AG10803 (cell line): ENCODE results near the gene LCE3D.
"Not testable (repeated sequence)": the region's sequence is repeated elsewhere in the genome, so short reads cannot be mapped to it uniquely, and the experiment has no call there.

Source experiments
- DNase-seq: peaks from one replicate; pipeline ENCODE4 v3.0.0; 2010; ENCODE audit warnings: low read depth
- H3K4me3 ChIP-seq: 2 replicates; pipeline ENCODE4 v1.5.1; 2011; ENCODE audit warnings: mild to moderate bottlenecking, low read length, control low read depth
- TF ChIP-seq, protein P1 (sequence below): conservative IDR thresholded peaks from 2 replicates; pipeline ENCODE4 v1.5.1; 2011; ENCODE audit warnings: mild to moderate bottlenecking, low read length, control low read depth, inconsistent platforms

Gene LCE3D

DNA sequence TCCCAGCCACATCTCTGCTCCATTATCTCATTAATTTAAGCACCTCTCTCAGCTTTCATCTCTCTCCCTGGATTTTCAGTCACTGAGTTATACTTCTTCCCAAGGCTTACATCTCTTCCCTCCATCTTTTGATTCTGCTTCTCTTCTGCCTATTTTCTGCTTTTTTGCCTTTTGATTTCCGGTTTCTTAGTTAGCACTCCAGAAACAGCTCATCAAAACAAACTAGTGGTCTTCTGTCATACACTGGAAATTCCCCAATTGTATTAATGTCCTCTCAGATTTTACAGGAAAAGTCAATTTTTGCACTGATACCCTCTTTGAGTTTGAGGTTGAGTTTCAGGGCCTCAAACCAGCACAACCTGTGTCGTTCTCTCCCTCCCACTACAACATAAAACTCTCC, 15.2 kb downstream of the LCE3D start:
- no peak for DNase-seq
- TF ChIP-seq, protein P1, sequence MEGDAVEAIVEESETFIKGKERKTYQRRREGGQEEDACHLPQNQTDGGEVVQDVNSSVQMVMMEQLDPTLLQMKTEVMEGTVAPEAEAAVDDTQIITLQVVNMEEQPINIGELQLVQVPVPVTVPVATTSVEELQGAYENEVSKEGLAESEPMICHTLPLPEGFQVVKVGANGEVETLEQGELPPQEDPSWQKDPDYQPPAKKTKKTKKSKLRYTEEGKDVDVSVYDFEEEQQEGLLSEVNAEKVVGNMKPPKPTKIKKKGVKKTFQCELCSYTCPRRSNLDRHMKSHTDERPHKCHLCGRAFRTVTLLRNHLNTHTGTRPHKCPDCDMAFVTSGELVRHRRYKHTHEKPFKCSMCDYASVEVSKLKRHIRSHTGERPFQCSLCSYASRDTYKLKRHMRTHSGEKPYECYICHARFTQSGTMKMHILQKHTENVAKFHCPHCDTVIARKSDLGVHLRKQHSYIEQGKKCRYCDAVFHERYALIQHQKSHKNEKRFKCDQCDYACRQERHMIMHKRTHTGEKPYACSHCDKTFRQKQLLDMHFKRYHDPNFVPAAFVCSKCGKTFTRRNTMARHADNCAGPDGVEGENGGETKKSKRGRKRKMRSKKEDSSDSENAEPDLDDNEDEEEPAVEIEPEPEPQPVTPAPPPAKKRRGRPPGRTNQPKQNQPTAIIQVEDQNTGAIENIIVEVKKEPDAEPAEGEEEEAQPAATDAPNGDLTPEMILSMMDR: no peak
- no peak overlapping the region for H3K4me3 ChIP-seq

DNA sequence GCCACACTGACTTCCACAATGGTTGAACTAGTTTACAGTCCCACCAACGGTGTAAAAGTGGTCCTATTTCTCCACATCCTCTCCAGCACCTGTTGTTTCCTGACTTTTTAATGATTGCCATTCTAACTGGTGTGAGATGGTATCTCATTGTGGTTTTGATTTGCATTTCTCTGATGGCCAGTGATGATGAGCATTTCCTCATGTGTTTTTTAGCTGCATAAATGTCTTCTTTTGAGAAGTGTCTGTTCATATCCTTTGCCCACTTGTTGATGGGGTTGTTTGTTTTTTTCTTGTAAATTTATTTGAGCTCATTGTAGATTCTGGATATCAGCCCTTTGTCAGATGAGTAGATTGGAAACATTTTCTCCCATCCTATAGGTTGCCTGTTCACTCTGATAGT, 32.0 kb downstream of the LCE3D start:
- not testable (repeated sequence) for DNase-seq

DNA sequence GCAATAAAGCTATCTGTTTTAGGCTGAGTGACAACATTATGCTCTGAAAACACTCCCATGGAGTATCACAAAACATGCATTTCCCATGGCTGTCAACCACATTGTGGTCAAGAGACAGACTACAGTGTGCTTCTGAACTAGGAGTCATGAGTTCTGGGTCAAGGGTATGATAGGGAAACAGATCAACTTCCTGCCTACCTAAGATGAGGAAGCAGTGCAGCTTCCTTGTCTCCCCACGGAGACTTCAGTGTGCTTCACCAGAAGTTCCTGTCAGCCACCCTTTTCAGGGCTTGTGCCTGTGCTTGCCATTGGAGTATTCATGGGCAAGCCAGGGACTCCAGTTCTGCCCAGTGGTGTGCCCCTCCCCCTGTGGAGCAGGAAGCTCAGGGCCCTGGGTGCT, 33.6 kb downstream of the LCE3D start:
- H3K4me3 ChIP-seq: no peak overlapping the region
- no peak for DNase-seq
- TF ChIP-seq, protein P1: no peak

More for the DNA sequence above, 32.0 kb downstream of the LCE3D start:
- H3K4me3 ChIP-seq: not testable (repeated sequence)

DNA sequence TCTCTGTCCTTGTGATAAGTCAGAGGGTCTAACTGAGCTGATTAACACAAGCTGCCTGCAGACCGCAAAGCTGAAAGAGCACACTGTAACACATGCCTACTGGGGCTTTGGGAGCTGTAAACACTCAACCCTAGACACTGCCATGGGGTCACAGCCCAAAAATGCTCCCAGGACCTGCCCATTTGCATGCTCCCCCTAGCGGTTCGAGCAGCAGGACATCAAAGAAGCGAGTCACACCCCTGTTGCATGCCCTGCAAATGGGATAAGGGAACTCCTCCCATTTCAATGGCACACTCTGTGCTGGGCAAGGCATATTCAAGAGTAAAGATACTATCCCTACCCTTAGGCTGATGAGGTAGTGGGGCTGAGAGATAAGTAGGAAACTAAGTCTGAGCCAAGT, 36.5 kb downstream of the LCE3D start:
- DNase-seq: no peak
- TF ChIP-seq, protein P1: peak; percentile 18; the same call in 1 of the 2 replicates

DNA sequence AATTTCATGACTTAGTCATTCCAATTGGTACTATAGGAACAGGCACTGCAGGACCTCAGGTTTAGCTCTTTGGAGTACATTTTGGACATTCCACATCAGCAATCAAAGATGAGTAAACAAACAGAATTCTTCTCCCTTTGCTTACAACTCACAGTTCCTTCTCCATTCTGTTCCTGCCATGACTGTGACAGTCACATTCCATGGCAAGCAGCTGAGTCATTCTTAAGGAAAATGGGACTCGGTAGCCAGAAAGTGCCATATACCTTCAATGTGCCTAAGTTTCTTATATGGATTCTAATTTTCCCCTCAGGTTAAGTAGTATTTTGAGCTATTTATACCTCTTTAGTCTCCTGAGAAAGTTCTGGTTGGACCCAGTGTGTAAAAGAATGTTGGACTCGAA, 40.4 kb downstream of the LCE3D start:
- no peak for DNase-seq
- TF ChIP-seq, protein P1: no peak
- H3K4me3 ChIP-seq: no peak overlapping the region

More for the DNA sequence above, 36.5 kb downstream of the LCE3D start:
- H3K4me3 ChIP-seq: no peak overlapping the region

DNA sequence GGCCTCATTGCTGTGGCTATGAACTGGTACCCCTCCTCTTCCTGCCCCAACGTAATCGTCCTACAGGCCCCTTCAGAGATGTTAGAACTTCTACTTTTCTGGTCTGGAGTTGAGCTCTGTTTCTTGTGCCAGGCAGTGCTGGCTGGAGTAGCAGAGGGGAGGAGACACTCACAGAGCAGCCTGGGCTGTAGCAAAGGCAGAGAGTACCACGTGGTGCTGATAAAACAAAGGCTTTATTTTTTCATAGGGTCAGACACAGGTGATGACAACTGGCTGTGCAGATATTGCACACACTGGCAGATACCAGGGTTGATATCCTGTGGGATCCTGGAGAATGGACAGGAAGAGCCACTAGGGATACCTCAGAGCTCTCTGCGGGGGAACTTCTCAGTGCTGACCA, 42.8 kb downstream of the LCE3D start:
- DNase-seq: no peak
- H3K4me3 ChIP-seq: no peak overlapping the region
- TF ChIP-seq, protein P1: no peak

DNA sequence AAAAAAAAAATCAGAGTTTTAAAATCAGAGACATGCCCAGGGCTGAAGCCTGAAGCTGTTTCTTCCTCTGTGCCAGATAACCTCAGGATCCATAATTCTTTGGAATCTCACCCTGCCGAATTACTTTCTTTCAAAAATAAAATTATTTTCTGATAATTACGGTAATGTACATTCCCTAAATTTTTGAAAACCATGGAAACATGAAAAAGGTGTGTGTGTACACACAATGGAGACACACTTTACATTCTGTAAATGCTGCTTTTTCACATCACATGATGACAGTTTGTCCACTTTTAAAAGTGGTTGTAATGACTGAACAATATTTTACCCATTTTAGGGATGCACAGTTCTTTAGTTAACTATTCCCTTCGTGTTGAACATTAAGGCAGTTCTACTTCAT, 44.5 kb downstream of the LCE3D start:
- no peak overlapping the region for H3K4me3 ChIP-seq
- no peak for DNase-seq
- TF ChIP-seq, protein P1: no peak
